Naive thymus-derived CD4-positive, alpha-beta T cell (primary cell): ENCODE results near the gene CLCA1. TPM values are rescaled to one million over a fixed set of nuclear protein-coding genes. Genes with fewer than 3 reads are reported as not detected.
A peak's percentile ranks its signal among the peaks of the same experiment; 100 is the strongest.

Source experiments
- ATAC-seq: fragments of 150-1000 bp; cut with Tn5 transposase; 2 replicates; pipeline ENCODE4 v1.10.0; 2021; ENCODE audit warnings: mild to moderate bottlenecking, moderate library complexity
- CTCF ChIA-PET: fragments of 350-600 bp; sonication (Branson Sonifier 250); formaldehyde crosslinking; loops from one replicate; lab custom pipeline; 2021; ENCODE audit warnings: antibody characterized with exemption; lab: Charles Lee
- POLR2A ChIA-PET: fragments of 350-600 bp; sonication (Branson Sonifier 250); formaldehyde crosslinking; loops from one replicate; lab custom pipeline; 2021; ENCODE audit warnings: antibody characterized with exemption, inconsistent platforms; lab: Charles Lee
- DNase-seq, 9 donors: peaks; one replicate each; pipeline versions ENCODE4 v3.0.0 to v3.0.0-alpha.2; 2020 to 2022; ENCODE audit warnings: mixed read lengths in 1 of 9
- H3K27ac ChIP-seq: one replicate; pipeline ENCODE4 v1.7.0; 2013; ENCODE audit warnings: mild to moderate bottlenecking, low read depth, low read length, moderate library complexity
- H3K27me3 ChIP-seq, 2 donors: one replicate each; pipeline ENCODE4 v1.7.0; 2013; ENCODE audit warnings: low read length in 2 of 2, mild to moderate bottlenecking in 2 of 2, moderate library complexity in 2 of 2; ENCODE audit not compliant: control insufficient read depth in 2 of 2, insufficient read depth in 2 of 2
- H3K36me3 ChIP-seq, 3 experiments: 1 replicate in 2 of 3; 2 replicates in 1 of 3; pipeline ENCODE4 v1.7.0; 2013; ENCODE audit warnings: low read length in 3 of 3, mild to moderate bottlenecking in 3 of 3, moderate library complexity in 1 of 3; ENCODE audit not compliant: insufficient read depth in 3 of 3, control insufficient read depth in 2 of 3
- H3K4me1 ChIP-seq, 2 donors: one replicate each; pipeline ENCODE4 v1.7.0; 2013; ENCODE audit warnings: low read length in 2 of 2, mild to moderate bottlenecking in 2 of 2, moderate library complexity in 1 of 2; ENCODE audit not compliant: control insufficient read depth in 2 of 2, insufficient read depth in 2 of 2
- H3K4me3 ChIP-seq: 2 replicates; pipeline ENCODE4 v1.7.0; 2013; ENCODE audit warnings: mild to moderate bottlenecking, low read length
- H3K9me3 ChIP-seq, 3 experiments: 1 replicate in 2 of 3; 2 replicates in 1 of 3; pipeline ENCODE4 v1.7.0; 2013; ENCODE audit warnings: low read length in 3 of 3; ENCODE audit not compliant: control insufficient read depth in 2 of 3
- H3K27ac Mint-ChIP-seq, 9 donors: one replicate each; pipeline ENCODE4 v1.8.0; 2020 to 2022; ENCODE audit warnings: mixed read lengths in 9 of 9, mild to moderate bottlenecking in 8 of 9, moderate library complexity in 5 of 9, inconsistent platforms in 2 of 9
- H3K27me3 Mint-ChIP-seq, 5 donors: one replicate each; pipeline ENCODE4 v1.8.0; 2021 to 2022; ENCODE audit warnings: mixed read lengths in 5 of 5, mild to moderate bottlenecking in 1 of 5
- H3K36me3 Mint-ChIP-seq, 5 donors: one replicate each; pipeline ENCODE4 v1.8.0; 2020 to 2022; ENCODE audit warnings: mixed read lengths in 5 of 5, mild to moderate bottlenecking in 3 of 5, inconsistent platforms in 1 of 5
- H3K4me1 Mint-ChIP-seq, 7 donors: one replicate each; pipeline ENCODE4 v1.8.0; 2020 to 2022; ENCODE audit warnings: mixed read lengths in 7 of 7, mild to moderate bottlenecking in 3 of 7, inconsistent platforms in 1 of 7
- H3K4me3 Mint-ChIP-seq, 10 donors: one replicate each; pipeline ENCODE4 v1.8.0; 2020 to 2022; ENCODE audit warnings: mild to moderate bottlenecking in 10 of 10, mixed read lengths in 10 of 10, moderate library complexity in 6 of 10, inconsistent platforms in 2 of 10
- H3K9me3 Mint-ChIP-seq, 11 donors: one replicate each; pipeline ENCODE4 v1.8.0; 2020 to 2022; ENCODE audit warnings: mixed read lengths in 11 of 11, mild to moderate bottlenecking in 4 of 11, inconsistent platforms in 1 of 11, moderate library complexity in 1 of 11
- intact Hi-C, 2 donors: fragments of 100-400 bp; cut with micrococcal nuclease; formaldehyde crosslinking; loops; one replicate each; pipeline ENCODE4 v1.15.1; 2023
- polyA plus RNA-seq, 2 donors: library from polyadenylated mRNA; unstranded; fragments of 300-500 nt; fragmentation: Illumina TruSeq; gene quantifications; one replicate each; pipeline ENCODE4 v1.2.3, GENCODE V29; 2021
- total RNA-seq, 6 experiments: library from RNA in 5 of 6; stranded (reverse) in 5 of 6; gene quantifications; 1 replicate in 5 of 6; 2 replicates in 1 of 6; pipeline ENCODE4 v1.2.3 and lab custom pipeline; 2021 to 2026

The CLCA1 gene
- total and polyA plus RNA-seq, 7 experiments from 2014 or later: not detected

DNA sequence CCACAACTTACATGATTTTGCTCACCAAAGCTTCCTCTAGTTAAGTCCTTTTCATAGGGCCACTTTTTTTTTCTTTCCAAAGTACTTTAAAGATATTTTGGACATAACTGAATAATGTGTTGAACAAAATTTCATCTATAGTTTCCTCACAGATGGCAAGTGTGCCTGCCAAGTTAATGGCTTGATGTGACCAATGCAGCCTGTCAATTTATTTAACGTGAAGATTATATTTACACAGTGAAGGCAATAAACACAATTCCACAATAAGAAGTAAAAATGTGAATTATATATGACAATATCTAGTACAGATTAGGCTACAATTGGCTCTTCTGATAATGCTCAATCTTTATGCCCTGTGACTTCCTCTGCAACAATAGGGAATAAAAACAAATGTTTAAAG lies 26.7 kb upstream of the CLCA1 start:
- intact Hi-C loops: loop anchor here in 1 of 2 donors (1.0 kb wide), 2 partner anchors 16 to 23 kb away; no protein-coding TSS in a partner anchor
- Mint-ChIP-seq H3K27me3 (peaks cover 0 to 20% (median 11%) of the 10 kb centered on the region in 5 donors), H3K36me3 (no peaks in the 10 kb centered on the region), H3K4me1 (peaks cover 0 to 13% (median 10%) of the 10 kb centered on the region in 7 donors), H3K9me3 (peaks cover 0 to 2% (median 0%) of the 10 kb centered on the region in 11 donors), H3K4me3 (peak overlapping the region in 4 of 10 donors; percentile 3 to 42 (median 12)), H3K27ac (peak overlapping the region in 1 of 9 donors; percentile 6)
- CTCF ChIA-PET: interaction anchor here (1.1 to 1.4 kb wide), 3 partner anchors 38 to 57 kb away, joined by 3 to 4 read pairs (median 3); no protein-coding TSS in a partner anchor
- Histone ChIP-seq H3K36me3 (no peaks in the 10 kb centered on the region), H3K27ac (no peak overlapping the region), H3K27me3 (no peaks in the 10 kb centered on the region), H3K4me3 (no peak overlapping the region), H3K4me1 (peaks cover 0 to 12% of the 10 kb centered on the region in 2 donors), H3K9me3 (no peaks in the 10 kb centered on the region)
- ATAC-seq (no peak), DNase-seq (no peak)
- POLR2A ChIA-PET: interaction anchor here (0.5 to 2.2 kb wide), 2 partner anchors 12 to 262 kb away, joined by 3 to 6 read pairs; no protein-coding TSS in a partner anchor

DNA sequence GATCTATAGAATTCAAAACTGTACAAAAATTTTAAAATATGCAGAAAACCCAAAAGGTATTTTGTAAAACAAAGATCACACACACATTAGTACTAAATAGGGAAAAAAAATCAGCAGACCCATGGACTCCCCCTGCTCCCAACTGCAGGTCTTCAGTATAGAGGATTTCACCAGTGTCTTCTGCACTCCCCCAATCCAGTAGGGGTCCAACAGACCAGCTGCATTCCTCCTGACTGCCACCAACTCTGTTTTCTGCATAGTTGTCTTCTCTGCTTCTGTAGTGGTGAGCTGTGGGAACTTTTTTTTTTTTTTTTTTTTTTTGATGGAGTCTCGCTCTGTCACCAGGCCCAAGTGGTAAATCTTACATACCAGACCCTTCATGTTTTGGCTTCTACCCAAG lies 22.8 kb upstream of the CLCA1 start:
- Mint-ChIP-seq H3K4me1 (peaks cover 0 to 11% (median 10%) of the 10 kb centered on the region in 7 donors), H3K9me3 (peaks cover 0 to 2% (median 0%) of the 10 kb centered on the region in 11 donors), H3K27ac (no peak overlapping the region), H3K36me3 (no peaks in the 10 kb centered on the region), H3K4me3 (no peak overlapping the region), H3K27me3 (peaks cover 0 to 11% (median 4%) of the 10 kb centered on the region in 5 donors)
- DNase-seq: no peak
- Histone ChIP-seq H3K36me3 (no peaks in the 10 kb centered on the region), H3K9me3 (no peaks in the 10 kb centered on the region), H3K27me3 (no peaks in the 10 kb centered on the region), H3K27ac (no peak overlapping the region), H3K4me1 (peaks cover 0 to 12% of the 10 kb centered on the region in 2 donors), H3K4me3 (no peak overlapping the region)
- intact Hi-C loops: no loop called here
- no peak for ATAC-seq
- CTCF ChIA-PET: no interaction called here
- POLR2A ChIA-PET: no interaction called here

DNA sequence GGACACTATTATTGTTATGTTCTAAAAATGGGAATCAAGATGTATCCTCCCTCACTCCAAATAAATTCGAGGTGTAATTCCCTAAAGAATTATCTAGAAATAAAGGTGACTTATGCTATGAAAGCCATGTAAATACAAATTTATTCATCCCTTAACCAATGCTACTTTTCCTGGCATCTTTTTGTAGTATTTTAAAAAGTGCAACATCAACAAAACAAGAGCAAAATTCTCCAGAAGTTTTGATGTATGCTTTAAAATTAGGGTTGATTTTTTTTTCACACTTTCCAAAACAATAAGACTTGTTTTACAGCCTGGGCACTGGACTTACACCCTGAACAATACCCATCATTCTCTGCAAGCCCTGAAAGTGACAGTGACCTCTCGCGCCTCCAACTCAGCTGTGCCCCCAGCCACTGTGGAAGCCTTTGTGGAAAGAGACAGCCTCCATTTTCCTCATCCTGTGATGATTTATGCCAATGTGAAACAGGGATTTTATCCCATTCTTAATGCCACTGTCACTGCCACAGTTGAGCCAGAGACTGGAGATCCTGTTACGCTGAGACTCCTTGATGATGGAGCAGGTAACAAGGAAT lies 21.4 kb upstream of the CLCA1 start:
- Histone ChIP-seq H3K36me3 (no peaks in the 10 kb centered on the region), H3K4me3 (no peak overlapping the region), H3K27me3 (no peaks in the 10 kb centered on the region), H3K27ac (no peak overlapping the region), H3K9me3 (no peaks in the 10 kb centered on the region), H3K4me1 (no peaks in the 10 kb centered on the region)
- ChIA-PET CTCF (no interaction called here), POLR2A (no interaction called here)
- H3K27me3 Mint-ChIP-seq: peaks cover 0 to 11% (median 4%) of the 10 kb centered on the region in 5 donors
- no peak for ATAC-seq
- H3K4me1 Mint-ChIP-seq: no peaks in the 10 kb centered on the region
- DNase-seq: no peak
- H3K36me3 Mint-ChIP-seq: no peaks in the 10 kb centered on the region
- peaks cover 0 to 2% (median 0%) of the 10 kb centered on the region in 11 donors for H3K9me3 Mint-ChIP-seq
- H3K4me3 Mint-ChIP-seq: no peak overlapping the region
- no peak overlapping the region for H3K27ac Mint-ChIP-seq
- intact Hi-C loops: no loop called here

- POLR2A ChIA-PET: no interaction called here
- no peak overlapping the region for H3K27ac Mint-ChIP-seq
Observed at GRCh38 chr1:86448670-86449069, 20.1 kb upstream of the CLCA1 start.

DNA sequence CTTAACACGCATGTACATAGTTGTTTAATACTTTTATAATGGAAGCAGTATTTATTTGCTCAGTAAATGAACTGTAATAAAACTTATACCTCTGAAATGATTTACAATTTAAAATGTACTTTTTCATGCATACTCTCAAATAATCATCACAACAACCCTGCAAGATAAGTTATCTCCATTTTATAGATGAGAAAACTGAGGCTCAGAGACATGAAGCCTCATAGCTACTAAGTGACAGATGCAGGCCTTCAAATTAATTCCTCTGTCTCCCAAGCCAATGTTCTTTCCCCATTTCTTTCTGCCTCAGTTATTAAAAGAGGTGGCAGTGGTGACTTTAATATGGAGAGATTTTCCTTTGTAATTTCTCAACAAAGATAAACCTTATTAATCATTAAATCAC lies 19.6 kb upstream of the CLCA1 start:
- intact Hi-C loops: no loop called here
- no peaks in the 10 kb centered on the region for H3K4me1 Mint-ChIP-seq
- CTCF ChIA-PET: interaction anchor here (0.5 kb wide), 2 partner anchors 47 to 408 kb away, joined by 3 to 4 read pairs; no protein-coding TSS in a partner anchor

More at GRCh38 chr1:86448670-86449069, 20.1 kb upstream of the CLCA1 start:
- no peak overlapping the region for H3K4me3 Mint-ChIP-seq
- Histone ChIP-seq H3K9me3 (no peaks in the 10 kb centered on the region), H3K27me3 (no peaks in the 10 kb centered on the region), H3K27ac (no peak overlapping the region), H3K4me3 (no peak overlapping the region), H3K4me1 (no peaks in the 10 kb centered on the region), H3K36me3 (no peaks in the 10 kb centered on the region)
- ATAC-seq (no peak), DNase-seq (no peak)
- intact Hi-C loops: no loop called here
- H3K36me3 Mint-ChIP-seq: no peaks in the 10 kb centered on the region
- CTCF ChIA-PET: no interaction called here
- peaks cover 0 to 2% (median 0%) of the 10 kb centered on the region in 11 donors for H3K9me3 Mint-ChIP-seq
- peaks cover 0 to 11% (median 4%) of the 10 kb centered on the region in 5 donors for H3K27me3 Mint-ChIP-seq
- H3K4me1 Mint-ChIP-seq: no peaks in the 10 kb centered on the region

DNA sequence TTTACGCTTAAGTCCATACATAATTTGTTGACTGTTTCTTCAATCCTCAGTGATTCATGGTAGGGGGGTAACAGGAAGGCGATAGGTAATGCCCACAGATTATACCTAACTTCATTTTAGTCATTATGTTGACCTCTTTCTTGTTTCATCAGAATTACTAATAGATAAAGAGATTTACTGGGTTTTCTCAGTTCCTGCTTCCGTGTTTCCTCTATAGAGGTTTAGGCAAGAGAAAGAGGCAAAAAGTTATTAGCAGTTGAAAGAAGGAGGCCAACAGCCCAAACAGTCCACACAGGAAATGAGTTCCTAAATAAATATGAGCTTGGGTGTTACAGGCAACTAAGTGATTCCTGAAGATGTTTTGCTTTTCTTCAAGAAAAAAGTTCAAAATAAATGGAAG lies 17.9 kb upstream of the CLCA1 start:
- peaks cover 0 to 17% (median 4%) of the 10 kb centered on the region in 5 donors for H3K27me3 Mint-ChIP-seq
- H3K4me3 Mint-ChIP-seq: no peak overlapping the region
- H3K36me3 ChIP-seq: no peaks in the 10 kb centered on the region
- ChIA-PET POLR2A (no interaction called here), CTCF (no interaction called here)
- H3K4me1 Mint-ChIP-seq: no peaks in the 10 kb centered on the region
- no peaks in the 10 kb centered on the region for H3K27me3 ChIP-seq
- intact Hi-C loops: no loop called here
- H3K4me1 ChIP-seq: no peaks in the 10 kb centered on the region
- no peaks in the 10 kb centered on the region for H3K36me3 Mint-ChIP-seq
- no peaks in the 10 kb centered on the region for H3K9me3 ChIP-seq
- H3K9me3 Mint-ChIP-seq: no peaks in the 10 kb centered on the region
- no peak overlapping the region for H3K27ac ChIP-seq
- DNase-seq (no peak), ATAC-seq (no peak)
- H3K27ac Mint-ChIP-seq: no peak overlapping the region
- H3K4me3 ChIP-seq: no peak overlapping the region

More for the DNA sequence above, 19.6 kb upstream of the CLCA1 start:
- peaks cover 0 to 11% (median 4%) of the 10 kb centered on the region in 5 donors for H3K27me3 Mint-ChIP-seq
- Histone ChIP-seq H3K36me3 (no peaks in the 10 kb centered on the region), H3K4me1 (no peaks in the 10 kb centered on the region), H3K4me3 (no peak overlapping the region), H3K9me3 (no peaks in the 10 kb centered on the region), H3K27ac (no peak overlapping the region), H3K27me3 (no peaks in the 10 kb centered on the region)
- POLR2A ChIA-PET: no interaction called here
- no peak overlapping the region for H3K27ac Mint-ChIP-seq
- no peak overlapping the region for H3K4me3 Mint-ChIP-seq
- ATAC-seq (no peak), DNase-seq (no peak)
- no peaks in the 10 kb centered on the region for H3K36me3 Mint-ChIP-seq
- H3K9me3 Mint-ChIP-seq: peaks cover 0 to 2% (median 0%) of the 10 kb centered on the region in 11 donors

DNA sequence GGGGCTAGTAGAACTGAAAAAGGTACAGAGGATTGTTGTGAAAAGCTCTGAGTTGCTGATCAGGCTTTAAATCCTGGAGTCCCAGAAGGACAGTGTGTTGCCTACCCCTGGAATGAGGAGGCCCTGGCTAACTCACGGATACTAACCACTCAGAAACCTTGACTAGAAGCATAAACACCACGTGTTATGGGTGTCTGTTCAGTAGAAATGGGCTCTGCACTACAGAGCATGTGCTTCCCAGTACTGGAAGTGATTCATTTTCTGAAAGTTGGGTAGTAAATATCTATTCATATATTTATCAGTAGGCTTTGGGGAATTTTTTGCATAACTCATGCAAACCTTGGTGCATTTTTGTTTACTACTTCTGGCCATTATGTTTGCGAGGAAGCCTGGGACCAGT lies 15.1 kb upstream of the CLCA1 start:
- Histone ChIP-seq H3K36me3 (no peaks in the 10 kb centered on the region), H3K27ac (no peak overlapping the region), H3K4me3 (no peak overlapping the region), H3K27me3 (no peaks in the 10 kb centered on the region), H3K4me1 (no peaks in the 10 kb centered on the region), H3K9me3 (no peaks in the 10 kb centered on the region)
- POLR2A ChIA-PET: no interaction called here
- Mint-ChIP-seq H3K4me1 (no peaks in the 10 kb centered on the region), H3K27ac (no peak overlapping the region), H3K9me3 (no peaks in the 10 kb centered on the region), H3K27me3 (peaks cover 6 to 19% (median 10%) of the 10 kb centered on the region in 5 donors), H3K36me3 (no peaks in the 10 kb centered on the region), H3K4me3 (no peak overlapping the region)
- no peak for DNase-seq
- ATAC-seq: no peak
- CTCF ChIA-PET: no interaction called here
- intact Hi-C loops: no loop called here
